GM20000 (cell line): ENCODE results near the gene TXNDC16.

ENCODE experiments used
- DNase-seq: peaks from one replicate; pipeline ENCODE4 v3.0.0; 2012; ENCODE audit warnings: low spot score
- TF ChIP-seq, protein P1 (sequence below): IDR thresholded peaks from 2 replicates; pipeline ENCODE4 v1.5.1; 2012; ENCODE audit warnings: mild to moderate bottlenecking, control low read depth; ENCODE audit errors: extremely low read depth, missing control alignments

TXNDC16 gene

DNA sequence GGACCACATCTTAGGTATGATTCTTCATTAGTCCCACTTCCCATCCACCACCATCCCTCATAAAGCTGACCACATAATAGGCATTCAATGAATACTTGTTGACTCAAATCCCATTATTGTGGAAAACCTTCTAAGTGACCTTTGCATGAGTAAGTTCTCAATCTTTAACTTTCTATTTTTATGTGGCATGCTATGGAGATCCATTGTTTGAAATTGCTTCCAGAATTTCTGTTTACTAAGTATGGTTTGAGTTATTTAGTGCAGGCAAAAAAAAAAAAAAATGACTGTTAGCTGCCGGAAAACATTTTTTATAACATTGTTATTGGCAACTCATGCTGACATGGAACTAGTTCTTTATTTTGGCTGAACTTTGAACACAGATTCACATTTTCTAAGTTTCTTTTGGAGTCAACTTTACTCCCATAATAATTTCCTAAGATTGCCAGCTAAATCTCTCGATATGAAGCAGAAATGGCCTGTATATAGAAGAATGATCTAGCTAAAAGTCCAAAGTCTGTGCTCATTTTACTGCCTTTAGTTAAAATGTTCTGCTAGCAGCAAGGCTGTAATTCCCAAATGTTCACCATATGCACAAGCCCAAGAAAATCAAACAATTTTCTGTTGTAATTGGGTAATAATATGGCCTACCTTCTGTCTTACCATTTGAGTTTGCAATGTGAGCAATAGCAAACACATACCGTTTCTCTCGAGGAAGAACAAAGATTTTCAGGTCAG is 160.3 kb downstream of the TXNDC16 start:
- TF ChIP-seq, protein P1, sequence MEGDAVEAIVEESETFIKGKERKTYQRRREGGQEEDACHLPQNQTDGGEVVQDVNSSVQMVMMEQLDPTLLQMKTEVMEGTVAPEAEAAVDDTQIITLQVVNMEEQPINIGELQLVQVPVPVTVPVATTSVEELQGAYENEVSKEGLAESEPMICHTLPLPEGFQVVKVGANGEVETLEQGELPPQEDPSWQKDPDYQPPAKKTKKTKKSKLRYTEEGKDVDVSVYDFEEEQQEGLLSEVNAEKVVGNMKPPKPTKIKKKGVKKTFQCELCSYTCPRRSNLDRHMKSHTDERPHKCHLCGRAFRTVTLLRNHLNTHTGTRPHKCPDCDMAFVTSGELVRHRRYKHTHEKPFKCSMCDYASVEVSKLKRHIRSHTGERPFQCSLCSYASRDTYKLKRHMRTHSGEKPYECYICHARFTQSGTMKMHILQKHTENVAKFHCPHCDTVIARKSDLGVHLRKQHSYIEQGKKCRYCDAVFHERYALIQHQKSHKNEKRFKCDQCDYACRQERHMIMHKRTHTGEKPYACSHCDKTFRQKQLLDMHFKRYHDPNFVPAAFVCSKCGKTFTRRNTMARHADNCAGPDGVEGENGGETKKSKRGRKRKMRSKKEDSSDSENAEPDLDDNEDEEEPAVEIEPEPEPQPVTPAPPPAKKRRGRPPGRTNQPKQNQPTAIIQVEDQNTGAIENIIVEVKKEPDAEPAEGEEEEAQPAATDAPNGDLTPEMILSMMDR = no peak
- no peak for DNase-seq
